Esophagus squamous epithelium (tissue), 4 donors: ENCODE measurements around the gene C11orf65.

Source experiments
- CTCF ChIP-seq, 6 experiments: fragments of 450-650 bp in 4 of 6; fragments of 200-600 bp in 2 of 6; sonication (generic) in 2 of 6; IDR thresholded peaks; one replicate each; pipeline ENCODE4 v1.5.1; 2016 to 2019; ENCODE audit warnings: antibody characterized with exemption in 6 of 6, mild to moderate bottlenecking in 4 of 6, moderate library complexity in 4 of 6
- POLR2A ChIP-seq, 4 donors: fragments of 450-650 bp; IDR thresholded peaks; one replicate each; pipeline ENCODE4 v1.6.1; 2017; ENCODE audit warnings: antibody characterized with exemption in 4 of 4, mild to moderate bottlenecking in 4 of 4, moderate library complexity in 3 of 4

- no peak for TF ChIP-seq CTCF (IDR thresholded peaks at IDR 0.05)
- no peak for TF ChIP-seq POLR2A (IDR thresholded peaks at IDR 0.05)
Measured at GRCh38 chr11:108472681-108473080, 5.4 kb upstream of the C11orf65 start.
